Keratinocyte (primary cell): ENCODE measurements around the gene VAV1. TPM values are rescaled to one million over a fixed set of nuclear protein-coding genes. Genes with fewer than 3 reads are reported as not detected.
A peak's percentile ranks its signal among the peaks of the same experiment; 100 is the strongest.

Source experiments
- DNase-seq: peaks from one replicate; pipeline ENCODE4 v3.0.0-alpha.2; 2011; ENCODE audit warnings: low read depth, missing footprints, low spot score
- FAIRE-seq: peaks from 2 replicates; lab custom pipeline; 2011; peaks lifted over from hg19 to GRCh38; lab: Jason Lieb, UNC
- H2AFZ ChIP-seq: 2 replicates; pipeline ENCODE4 v1.6.0; 2012; ENCODE audit warnings: low read length, control low read depth, inconsistent platforms; ENCODE audit not compliant: control insufficient read depth
- H3K27ac ChIP-seq: 2 replicates; pipeline ENCODE4 v1.5.1; 2011; ENCODE audit warnings: low read length; ENCODE audit not compliant: control insufficient read depth, insufficient read depth
- H3K27me3 ChIP-seq: 3 replicates; pipeline ENCODE4 v1.6.0; 2011; ENCODE audit warnings: low read length; ENCODE audit not compliant: control insufficient read depth, insufficient read depth; ENCODE audit errors: extremely low read depth
- H3K36me3 ChIP-seq, 2 experiments: 2 replicates in 1 of 2; 3 replicates in 1 of 2; pipeline ENCODE4 v1.5.1; 2011; ENCODE audit warnings: low read length in 2 of 2, mild to moderate bottlenecking in 1 of 2; ENCODE audit not compliant: control insufficient read depth in 2 of 2, insufficient read depth in 2 of 2; ENCODE audit errors: extremely low read depth in 1 of 2
- H3K4me1 ChIP-seq: 3 replicates; pipeline ENCODE4 v1.5.1; 2011; ENCODE audit warnings: low read length; ENCODE audit not compliant: control insufficient read depth, insufficient read depth; ENCODE audit errors: extremely low read depth
- H3K4me2 ChIP-seq: 3 replicates; pipeline ENCODE4 v1.6.0; 2011; ENCODE audit warnings: low read depth, low read length; ENCODE audit not compliant: control insufficient read depth, insufficient read depth; ENCODE audit errors: extremely low read depth
- H3K4me3 ChIP-seq, 3 experiments: fragments of 200-600 bp in 1 of 3; sonication (generic) in 1 of 3; 2 replicates in 2 of 3; 3 replicates in 1 of 3; pipeline ENCODE4 v1.5.1; 2011 to 2016; ENCODE audit warnings: low read length in 3 of 3, mild to moderate bottlenecking in 3 of 3, control low read depth in 2 of 3, inconsistent platforms in 1 of 3, low read depth in 1 of 3, mixed read lengths in 1 of 3, mixed run types in 1 of 3, moderate library complexity in 1 of 3; ENCODE audit not compliant: control insufficient read depth in 2 of 3, insufficient read depth in 2 of 3; ENCODE audit errors: extremely low read depth in 1 of 3
- H3K79me2 ChIP-seq: 2 replicates; pipeline ENCODE4 v1.6.0; 2012; ENCODE audit warnings: low read length; ENCODE audit not compliant: control insufficient read depth, insufficient read depth
- H3K9ac ChIP-seq: 3 replicates; pipeline ENCODE4 v1.6.0; 2011; ENCODE audit warnings: low read length; ENCODE audit not compliant: control insufficient read depth, insufficient read depth; ENCODE audit errors: extremely low read depth
- H3K9me1 ChIP-seq: 3 replicates; pipeline ENCODE4 v1.6.0; 2011; ENCODE audit warnings: low read length; ENCODE audit not compliant: control insufficient read depth, insufficient read depth; ENCODE audit errors: extremely low read depth
- H3K9me3 ChIP-seq: 2 replicates; pipeline ENCODE4 v1.5.1; 2012; ENCODE audit warnings: low read depth, low read length; ENCODE audit not compliant: control insufficient read depth
- H4K20me1 ChIP-seq: 3 replicates; pipeline ENCODE4 v1.6.0; 2011; ENCODE audit warnings: low read length; ENCODE audit not compliant: control insufficient read depth, insufficient read depth; ENCODE audit errors: extremely low read depth
- EZH2 ChIP-seq: IDR thresholded peaks from one replicate; pipeline ENCODE4 v1.6.1; 2012; ENCODE audit warnings: inconsistent platforms, mild to moderate bottlenecking, low read length, moderate library complexity
- dilution Hi-C: fragments of 300-500 bp; cut with MboI; formaldehyde crosslinking; loops from one replicate; pipeline ENCODE4 v1.7.0; 2020; ENCODE audit warnings: low sequenced_read_pairs; ENCODE audit not compliant: extremely low pct_ligation_motif_present
- polyA plus RNA-seq, 5 experiments: library from polyadenylated mRNA; depleted of rRNA in 3 of 5; stranded (reverse) in 3 of 5; stranded (forward) in 1 of 5; unstranded in 1 of 5; fragments of >200 nt; gene quantifications; 1 replicate in 1 of 5; 2 replicates in 3 of 5; 3 replicates in 1 of 5; pipeline versions ENCODE4 v1.2.1 to v1.2.3, GENCODE V29; 2011 to 2012; ENCODE audit warnings: missing spikeins in 2 of 5, low read depth in 1 of 5, low replicate concordance in 1 of 5
- TF ChIP-seq, protein P1 (sequence below), 3 experiments: IDR thresholded peaks in 1 of 3; conservative IDR thresholded peaks in 1 of 3; optimal IDR thresholded peaks in 1 of 3; 2 replicates in 2 of 3; 3 replicates in 1 of 3; pipeline versions ENCODE3 to v1.5.1; 2011; ENCODE audit warnings: low read length in 3 of 3, mild to moderate bottlenecking in 3 of 3, moderate library complexity in 2 of 3, control low read depth in 1 of 3, inconsistent platforms in 1 of 3; ENCODE audit not compliant: insufficient read depth in 2 of 3; ENCODE audit errors: extremely low read depth in 1 of 3

The VAV1 gene
- polyA plus RNA-seq, 1 donor (not counting 4 experiments of a cell fraction or from before 2014, with no cell fraction given): 0.42 TPM

DNA sequence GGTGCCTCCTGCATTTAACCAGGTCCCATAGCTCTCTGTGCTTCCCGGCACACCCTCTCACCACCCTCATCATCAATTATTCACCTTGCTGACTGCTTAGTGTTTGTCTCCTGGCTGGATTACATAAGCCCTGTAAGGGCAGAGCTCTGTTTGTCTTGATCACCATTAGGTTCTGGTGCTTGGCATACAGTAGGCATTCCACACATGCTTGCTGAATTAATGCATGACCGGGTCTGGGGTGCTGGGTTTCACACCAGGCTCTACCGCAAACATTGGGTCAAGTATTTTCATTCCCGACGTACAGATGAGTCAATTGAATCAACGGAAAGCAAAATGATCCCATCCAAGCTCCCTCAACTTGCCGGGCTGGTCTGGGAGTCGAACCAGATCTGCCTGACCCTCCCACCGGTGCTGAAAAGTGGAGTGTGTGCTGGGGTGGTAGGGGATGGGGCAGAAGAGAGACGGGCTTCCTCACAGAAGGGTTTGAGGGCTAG is 28.5 kb downstream of the VAV1 start:
- dilution Hi-C loops: no loop called here
- Histone ChIP-seq H4K20me1 (no peaks in the 10 kb centered on the region), H3K36me3 (no peaks in the 10 kb centered on the region), H3K27me3 (no peaks in the 10 kb centered on the region), H2AFZ (peak overlapping the region; percentile 80), H3K27ac (peak overlapping the region; percentile 47), H3K9me1 (no peaks in the 10 kb centered on the region), H3K4me1 (peaks cover 11% of the 10 kb centered on the region), H3K9ac (peak overlapping the region; percentile 41), H3K4me3 (peak overlapping the region in 1 of 3 experiments; percentile 17), H3K79me2 (no peaks in the 10 kb centered on the region), H3K4me2 (peak overlapping the region; percentile 75), H3K9me3 (no peaks in the 10 kb centered on the region)
- DNase-seq (peak; percentile 75), FAIRE-seq (peak; percentile 66)
- TF ChIP-seq, protein P1, sequence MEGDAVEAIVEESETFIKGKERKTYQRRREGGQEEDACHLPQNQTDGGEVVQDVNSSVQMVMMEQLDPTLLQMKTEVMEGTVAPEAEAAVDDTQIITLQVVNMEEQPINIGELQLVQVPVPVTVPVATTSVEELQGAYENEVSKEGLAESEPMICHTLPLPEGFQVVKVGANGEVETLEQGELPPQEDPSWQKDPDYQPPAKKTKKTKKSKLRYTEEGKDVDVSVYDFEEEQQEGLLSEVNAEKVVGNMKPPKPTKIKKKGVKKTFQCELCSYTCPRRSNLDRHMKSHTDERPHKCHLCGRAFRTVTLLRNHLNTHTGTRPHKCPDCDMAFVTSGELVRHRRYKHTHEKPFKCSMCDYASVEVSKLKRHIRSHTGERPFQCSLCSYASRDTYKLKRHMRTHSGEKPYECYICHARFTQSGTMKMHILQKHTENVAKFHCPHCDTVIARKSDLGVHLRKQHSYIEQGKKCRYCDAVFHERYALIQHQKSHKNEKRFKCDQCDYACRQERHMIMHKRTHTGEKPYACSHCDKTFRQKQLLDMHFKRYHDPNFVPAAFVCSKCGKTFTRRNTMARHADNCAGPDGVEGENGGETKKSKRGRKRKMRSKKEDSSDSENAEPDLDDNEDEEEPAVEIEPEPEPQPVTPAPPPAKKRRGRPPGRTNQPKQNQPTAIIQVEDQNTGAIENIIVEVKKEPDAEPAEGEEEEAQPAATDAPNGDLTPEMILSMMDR (optimal IDR thresholded peaks at IDR 0.05 in 1 of 3, IDR thresholded peaks at IDR 0.05 in 1 of 3, conservative IDR thresholded peaks at IDR 0.05 in 1 of 3; ENCODE audit: extremely low read depth in 1 of 3, insufficient read depth in 2 of 3, low read length in 3 of 3): no peak
- no peak for TF ChIP-seq EZH2

DNA sequence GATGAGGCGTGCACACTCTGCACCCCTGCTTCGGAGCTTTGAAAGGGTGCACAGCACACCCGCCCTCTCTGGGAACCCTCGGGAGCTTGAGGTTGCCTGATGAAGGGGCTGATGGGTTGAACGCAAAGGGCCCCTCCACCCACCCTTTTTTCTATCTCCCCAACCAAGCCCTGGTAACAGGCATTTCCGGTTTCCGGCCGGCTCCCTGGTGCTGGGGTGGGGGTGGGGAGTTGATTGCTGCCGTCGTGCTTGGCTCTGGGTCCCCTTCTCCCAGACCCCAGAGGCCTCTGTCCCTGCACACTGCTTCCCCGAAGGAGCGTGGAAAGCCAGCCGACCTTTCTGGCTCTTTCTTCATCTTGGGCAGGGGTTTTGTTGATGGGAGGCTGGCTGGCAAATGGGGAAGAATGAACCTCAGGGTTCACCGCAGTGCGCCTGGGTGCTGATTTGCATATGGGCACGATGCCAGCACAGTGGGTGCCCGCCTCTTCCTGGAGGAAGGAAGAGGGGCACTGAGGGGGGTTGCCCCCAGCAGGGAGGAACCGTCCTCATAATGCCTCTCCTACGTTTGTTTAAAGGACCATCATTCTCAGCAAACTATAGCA is 29.1 kb downstream of the VAV1 start:
- peak overlapping the region; percentile 41 for H3K9ac ChIP-seq
- TF ChIP-seq, protein P1 (optimal IDR thresholded peaks at IDR 0.05 in 1 of 3, IDR thresholded peaks at IDR 0.05 in 1 of 3, conservative IDR thresholded peaks at IDR 0.05 in 1 of 3; ENCODE audit: extremely low read depth in 1 of 3, insufficient read depth in 2 of 3, low read length in 3 of 3): no peak
- TF ChIP-seq EZH2: no peak
- H3K36me3 ChIP-seq: no peaks in the 10 kb centered on the region
- H3K4me2 ChIP-seq: peak overlapping the region; percentile 75
- peaks cover 11% of the 10 kb centered on the region for H3K4me1 ChIP-seq
- no peak overlapping the region for H3K4me3 ChIP-seq
- H3K79me2 ChIP-seq: no peaks in the 10 kb centered on the region
- no peak for FAIRE-seq
- H3K9me3 ChIP-seq: no peaks in the 10 kb centered on the region
- peak overlapping the region; percentile 47 for H3K27ac ChIP-seq
- DNase-seq: no peak
- H3K27me3 ChIP-seq: no peaks in the 10 kb centered on the region
- H3K9me1 ChIP-seq: no peaks in the 10 kb centered on the region
- H2AFZ ChIP-seq: peak overlapping the region; percentile 80
- dilution Hi-C loops: no loop called here
- no peaks in the 10 kb centered on the region for H4K20me1 ChIP-seq
